K562 (cell line): ENCODE results near the gene USP5. TPM values are rescaled to one million over a fixed set of nuclear protein-coding genes. Genes with fewer than 3 reads are reported as not detected.
A peak's percentile ranks its signal among the peaks of the same experiment; 100 is the strongest.

ENCODE experiments used
- BRD4 ChIP-seq: fragments of 200-600 bp; sonication (generic); IDR thresholded peaks from 2 replicates; pipeline ENCODE4 v1.6.1; 2017; ENCODE audit warnings: inconsistent platforms
- CCNT2 ChIP-seq: IDR thresholded peaks from 2 replicates; pipeline ENCODE4 v1.6.1; 2011; ENCODE audit warnings: borderline replicate concordance, low read depth, mild to moderate bottlenecking, moderate library complexity, mixed read lengths, low read length; ENCODE audit not compliant: insufficient read length; ENCODE audit errors: extremely low read depth
- CSDE1 ChIP-seq, 2 experiments: fragments of 450-650 bp; IDR thresholded peaks; 2 replicates each; pipeline ENCODE4 v1.6.1; 2016; ENCODE audit warnings: mild to moderate bottlenecking in 1 of 2
- EGR1 ChIP-seq: fragments of 450-650 bp; conservative IDR thresholded peaks from 2 replicates; pipeline ENCODE4 v1.6.1; 2017; ENCODE audit warnings: mild to moderate bottlenecking
- GATAD2A ChIP-seq: fragments of 450-650 bp; IDR thresholded peaks from 2 replicates; pipeline ENCODE4 v1.6.1; 2017
- HDAC3 ChIP-seq: fragments of 450-650 bp; IDR thresholded peaks from 2 replicates; pipeline ENCODE4 v1.6.1; 2018; ENCODE audit warnings: borderline replicate concordance, mild to moderate bottlenecking, moderate library complexity; ENCODE audit not compliant: partially characterized antibody
- HOXB6 ChIP-seq: fragments of 250-450 bp; sonication (Bioruptor Pico); IDR thresholded peaks from 2 replicates; pipeline ENCODE4 v1.5.1; 2022; ENCODE audit warnings: mild to moderate bottlenecking, borderline replicate concordance
- MAFF ChIP-seq: IDR thresholded peaks from 2 replicates; pipeline ENCODE4 v1.6.1; 2012; ENCODE audit warnings: low read length, improper control_type of control experiment
- POLR2AphosphoS2 ChIP-seq: IDR thresholded peaks from 2 replicates; pipeline ENCODE4 v1.6.1; 2012; ENCODE audit warnings: low read length, improper control_type of control experiment
- RBM14 ChIP-seq: fragments of 200-400 bp; formaldehyde crosslinking; IDR thresholded peaks from 2 replicates; pipeline ENCODE4 v1.6.1; 2018; ENCODE audit warnings: low read depth, mild to moderate bottlenecking, low read length, moderate library complexity, borderline replicate concordance; ENCODE audit not compliant: insufficient read depth
- SMC3 ChIP-seq: conservative IDR thresholded peaks from 2 replicates; pipeline ENCODE4 v1.6.1; 2011; ENCODE audit warnings: low read depth, low read length, improper control_type of control experiment; ENCODE audit not compliant: insufficient read depth
- ZNF589 ChIP-seq: fragments of 200-800 bp; sonication (Bioruptor generic); IDR thresholded peaks from 2 replicates; pipeline ENCODE4 v1.6.1; 2016; ENCODE audit warnings: low read depth, missing genetic modification characterization, missing compliant biosample characterization
- ZNF77 ChIP-seq: fragments of 250-450 bp; sonication (Bioruptor Pico); IDR thresholded peaks from 2 replicates; pipeline ENCODE4 v1.5.0; 2020
- polyA plus RNA-seq, 8 experiments: library from polyadenylated mRNA; depleted of rRNA in 4 of 8; stranded (reverse) in 5 of 8; unstranded in 3 of 8; fragments of >200 nt; fragmentation: Nextera tagmentation in 2 of 8; fragmentation: Illumina TruSeq in 1 of 8; extraction: Ambion mirVana in 2 of 8; extraction: Trizol in 1 of 8; gene quantifications; 2 replicates each; pipeline versions ENCODE4 v1.2.1 to v1.2.3, GENCODE V29; 2011 to 2014; ENCODE audit warnings: inconsistent platforms in 1 of 8, missing spikeins in 1 of 8
- total RNA-seq, 7 experiments: library from RNA; depleted of rRNA in 6 of 7; stranded (reverse); fragments of >200 nt in 6 of 7; fragmentation: Illumina TruSeq in 2 of 7; extraction: Trizol in 2 of 7; gene quantifications; 2 replicates each; pipeline versions ENCODE4 v1.2.1 to v1.2.3, GENCODE V29; 2011 to 2021; ENCODE audit warnings: low replicate concordance in 1 of 7
- TF ChIP-seq, protein P1 (sequence below): fragments of 200-600 bp; sonication (generic); IDR thresholded peaks from one replicate; pipeline ENCODE4 v1.6.1; 2012; ENCODE audit warnings: mild to moderate bottlenecking, low read depth, low read length, inconsistent platforms
- TF ChIP-seq, protein P2 (sequence below): fragments of 450-650 bp; IDR thresholded peaks from one replicate; pipeline ENCODE4 v1.6.1; 2018; ENCODE audit warnings: mild to moderate bottlenecking, moderate library complexity; ENCODE audit not compliant: partially characterized antibody

The USP5 gene
- total and polyA plus RNA-seq, 9 of the 15 experiments (the other 6 are each of a cell fraction or from before 2014, with no cell fraction given): 1.4 to 107 (median 48.6) TPM

DNA sequence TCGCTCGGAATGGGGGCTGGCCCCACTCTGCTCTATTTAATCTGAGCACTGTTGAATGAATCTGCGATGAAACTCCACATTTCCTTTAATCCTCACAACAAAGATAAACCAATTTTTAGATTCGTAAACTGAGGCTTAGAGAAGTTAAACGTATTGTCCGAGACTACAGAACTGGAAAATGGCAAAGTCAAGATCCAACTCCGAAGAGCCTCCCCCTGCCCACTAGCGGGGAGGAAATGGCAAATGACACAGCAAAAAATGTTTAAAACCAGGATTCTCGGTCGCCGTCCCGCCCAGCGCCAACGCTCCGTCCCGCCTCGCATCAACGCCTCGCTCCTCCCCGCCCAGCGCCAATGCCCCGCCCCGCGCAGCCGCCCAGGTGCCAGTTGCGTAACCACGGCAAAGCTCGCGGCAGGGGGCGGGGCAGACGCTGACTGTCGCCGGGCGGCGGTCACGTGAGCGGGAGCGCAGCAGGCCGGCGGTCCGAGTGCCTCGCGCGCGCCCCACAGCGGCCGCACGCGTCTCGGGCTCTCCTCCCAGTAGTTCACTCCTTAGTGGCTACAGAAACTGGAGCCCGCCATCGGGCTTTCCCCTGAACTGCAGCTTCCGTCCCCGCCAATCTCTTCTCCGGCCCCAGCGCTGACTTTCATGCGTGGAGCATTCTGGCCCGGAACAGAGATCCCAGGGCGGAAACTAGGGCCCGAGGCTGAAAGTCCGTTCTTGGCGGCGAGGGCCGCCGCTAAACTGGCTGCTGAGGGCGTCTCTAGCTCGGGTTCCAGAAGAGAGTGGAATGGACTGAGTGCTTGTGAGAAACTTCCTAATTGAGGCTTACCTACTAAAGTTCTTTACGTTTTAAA lies 39.1 kb downstream of the USP5 start (continued):
- TF ChIP-seq, protein P1, sequence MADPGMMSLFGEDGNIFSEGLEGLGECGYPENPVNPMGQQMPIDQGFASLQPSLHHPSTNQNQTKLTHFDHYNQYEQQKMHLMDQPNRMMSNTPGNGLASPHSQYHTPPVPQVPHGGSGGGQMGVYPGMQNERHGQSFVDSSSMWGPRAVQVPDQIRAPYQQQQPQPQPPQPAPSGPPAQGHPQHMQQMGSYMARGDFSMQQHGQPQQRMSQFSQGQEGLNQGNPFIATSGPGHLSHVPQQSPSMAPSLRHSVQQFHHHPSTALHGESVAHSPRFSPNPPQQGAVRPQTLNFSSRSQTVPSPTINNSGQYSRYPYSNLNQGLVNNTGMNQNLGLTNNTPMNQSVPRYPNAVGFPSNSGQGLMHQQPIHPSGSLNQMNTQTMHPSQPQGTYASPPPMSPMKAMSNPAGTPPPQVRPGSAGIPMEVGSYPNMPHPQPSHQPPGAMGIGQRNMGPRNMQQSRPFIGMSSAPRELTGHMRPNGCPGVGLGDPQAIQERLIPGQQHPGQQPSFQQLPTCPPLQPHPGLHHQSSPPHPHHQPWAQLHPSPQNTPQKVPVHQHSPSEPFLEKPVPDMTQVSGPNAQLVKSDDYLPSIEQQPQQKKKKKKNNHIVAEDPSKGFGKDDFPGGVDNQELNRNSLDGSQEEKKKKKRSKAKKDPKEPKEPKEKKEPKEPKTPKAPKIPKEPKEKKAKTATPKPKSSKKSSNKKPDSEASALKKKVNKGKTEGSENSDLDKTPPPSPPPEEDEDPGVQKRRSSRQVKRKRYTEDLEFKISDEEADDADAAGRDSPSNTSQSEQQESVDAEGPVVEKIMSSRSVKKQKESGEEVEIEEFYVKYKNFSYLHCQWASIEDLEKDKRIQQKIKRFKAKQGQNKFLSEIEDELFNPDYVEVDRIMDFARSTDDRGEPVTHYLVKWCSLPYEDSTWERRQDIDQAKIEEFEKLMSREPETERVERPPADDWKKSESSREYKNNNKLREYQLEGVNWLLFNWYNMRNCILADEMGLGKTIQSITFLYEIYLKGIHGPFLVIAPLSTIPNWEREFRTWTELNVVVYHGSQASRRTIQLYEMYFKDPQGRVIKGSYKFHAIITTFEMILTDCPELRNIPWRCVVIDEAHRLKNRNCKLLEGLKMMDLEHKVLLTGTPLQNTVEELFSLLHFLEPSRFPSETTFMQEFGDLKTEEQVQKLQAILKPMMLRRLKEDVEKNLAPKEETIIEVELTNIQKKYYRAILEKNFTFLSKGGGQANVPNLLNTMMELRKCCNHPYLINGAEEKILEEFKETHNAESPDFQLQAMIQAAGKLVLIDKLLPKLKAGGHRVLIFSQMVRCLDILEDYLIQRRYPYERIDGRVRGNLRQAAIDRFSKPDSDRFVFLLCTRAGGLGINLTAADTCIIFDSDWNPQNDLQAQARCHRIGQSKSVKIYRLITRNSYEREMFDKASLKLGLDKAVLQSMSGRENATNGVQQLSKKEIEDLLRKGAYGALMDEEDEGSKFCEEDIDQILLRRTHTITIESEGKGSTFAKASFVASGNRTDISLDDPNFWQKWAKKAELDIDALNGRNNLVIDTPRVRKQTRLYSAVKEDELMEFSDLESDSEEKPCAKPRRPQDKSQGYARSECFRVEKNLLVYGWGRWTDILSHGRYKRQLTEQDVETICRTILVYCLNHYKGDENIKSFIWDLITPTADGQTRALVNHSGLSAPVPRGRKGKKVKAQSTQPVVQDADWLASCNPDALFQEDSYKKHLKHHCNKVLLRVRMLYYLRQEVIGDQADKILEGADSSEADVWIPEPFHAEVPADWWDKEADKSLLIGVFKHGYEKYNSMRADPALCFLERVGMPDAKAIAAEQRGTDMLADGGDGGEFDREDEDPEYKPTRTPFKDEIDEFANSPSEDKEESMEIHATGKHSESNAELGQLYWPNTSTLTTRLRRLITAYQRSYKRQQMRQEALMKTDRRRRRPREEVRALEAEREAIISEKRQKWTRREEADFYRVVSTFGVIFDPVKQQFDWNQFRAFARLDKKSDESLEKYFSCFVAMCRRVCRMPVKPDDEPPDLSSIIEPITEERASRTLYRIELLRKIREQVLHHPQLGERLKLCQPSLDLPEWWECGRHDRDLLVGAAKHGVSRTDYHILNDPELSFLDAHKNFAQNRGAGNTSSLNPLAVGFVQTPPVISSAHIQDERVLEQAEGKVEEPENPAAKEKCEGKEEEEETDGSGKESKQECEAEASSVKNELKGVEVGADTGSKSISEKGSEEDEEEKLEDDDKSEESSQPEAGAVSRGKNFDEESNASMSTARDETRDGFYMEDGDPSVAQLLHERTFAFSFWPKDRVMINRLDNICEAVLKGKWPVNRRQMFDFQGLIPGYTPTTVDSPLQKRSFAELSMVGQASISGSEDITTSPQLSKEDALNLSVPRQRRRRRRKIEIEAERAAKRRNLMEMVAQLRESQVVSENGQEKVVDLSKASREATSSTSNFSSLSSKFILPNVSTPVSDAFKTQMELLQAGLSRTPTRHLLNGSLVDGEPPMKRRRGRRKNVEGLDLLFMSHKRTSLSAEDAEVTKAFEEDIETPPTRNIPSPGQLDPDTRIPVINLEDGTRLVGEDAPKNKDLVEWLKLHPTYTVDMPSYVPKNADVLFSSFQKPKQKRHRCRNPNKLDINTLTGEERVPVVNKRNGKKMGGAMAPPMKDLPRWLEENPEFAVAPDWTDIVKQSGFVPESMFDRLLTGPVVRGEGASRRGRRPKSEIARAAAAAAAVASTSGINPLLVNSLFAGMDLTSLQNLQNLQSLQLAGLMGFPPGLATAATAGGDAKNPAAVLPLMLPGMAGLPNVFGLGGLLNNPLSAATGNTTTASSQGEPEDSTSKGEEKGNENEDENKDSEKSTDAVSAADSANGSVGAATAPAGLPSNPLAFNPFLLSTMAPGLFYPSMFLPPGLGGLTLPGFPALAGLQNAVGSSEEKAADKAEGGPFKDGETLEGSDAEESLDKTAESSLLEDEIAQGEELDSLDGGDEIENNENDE: no peak
- TF ChIP-seq SMC3 (peak; percentile 32; the same call in 1 of the 2 replicates), POLR2AphosphoS2 (0 out of 2 replicates have a peak, but pooled peaks have one; percentile 68), CCNT2 (peak; percentile 98), GATAD2A (no peak), ZNF589 (no peak), RBM14 (no peak), HDAC3 (no peak), MAFF (peak; percentile 89), BRD4 (peak; percentile 83; the same call in 1 of the 2 replicates), ZNF77 (CRISPR knock-in tag) (no peak), HOXB6 (CRISPR knock-in tag) (no peak), EGR1 (peak; percentile 48; the same call in 1 of the 2 replicates), CSDE1 (IDR thresholded peaks at IDR 0.05) (no peak)
- TF ChIP-seq, protein P2, sequence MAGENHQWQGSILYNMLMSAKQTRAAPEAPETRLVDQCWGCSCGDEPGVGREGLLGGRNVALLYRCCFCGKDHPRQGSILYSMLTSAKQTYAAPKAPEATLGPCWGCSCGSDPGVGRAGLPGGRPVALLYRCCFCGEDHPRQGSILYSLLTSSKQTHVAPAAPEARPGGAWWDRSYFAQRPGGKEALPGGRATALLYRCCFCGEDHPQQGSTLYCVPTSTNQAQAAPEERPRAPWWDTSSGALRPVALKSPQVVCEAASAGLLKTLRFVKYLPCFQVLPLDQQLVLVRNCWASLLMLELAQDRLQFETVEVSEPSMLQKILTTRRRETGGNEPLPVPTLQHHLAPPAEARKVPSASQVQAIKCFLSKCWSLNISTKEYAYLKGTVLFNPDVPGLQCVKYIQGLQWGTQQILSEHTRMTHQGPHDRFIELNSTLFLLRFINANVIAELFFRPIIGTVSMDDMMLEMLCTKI: no peak
